Lower leg skin (tissue), 3 donors: Measurements from ENCODE around the gene FUCA1.

ENCODE experiments used
- POLR2A ChIP-seq, 2 donors: fragments of 450-650 bp; IDR thresholded peaks; one replicate each; pipeline ENCODE4 v1.6.1; 2016 to 2017; ENCODE audit warnings: antibody characterized with exemption in 2 of 2, mild to moderate bottlenecking in 1 of 2, moderate library complexity in 1 of 2
- TF ChIP-seq, protein P1 (sequence below), 3 donors: fragments of 450-650 bp; IDR thresholded peaks; one replicate each; pipeline ENCODE4 v1.5.1; 2016; ENCODE audit warnings: antibody characterized with exemption in 3 of 3, mild to moderate bottlenecking in 3 of 3, moderate library complexity in 2 of 3

DNA sequence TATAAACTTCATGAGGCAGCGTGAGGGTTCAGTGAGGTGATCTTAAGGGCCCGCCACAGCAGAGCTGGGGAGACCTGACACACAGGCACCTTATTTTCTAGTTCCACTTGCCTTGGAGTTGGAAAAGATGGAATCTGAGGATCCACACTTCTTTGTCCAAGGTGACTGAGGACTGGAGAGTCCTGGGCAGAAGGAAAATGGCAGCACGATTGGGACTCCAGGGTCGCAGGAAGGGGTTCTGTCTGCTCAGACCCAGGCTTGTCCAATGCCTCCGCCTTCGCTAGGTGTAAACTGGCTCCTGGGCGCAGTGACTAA lies 68.9 kb downstream of the FUCA1 start:
- no peak for TF ChIP-seq POLR2A (IDR thresholded peaks at IDR 0.05)
- TF ChIP-seq, protein P1, sequence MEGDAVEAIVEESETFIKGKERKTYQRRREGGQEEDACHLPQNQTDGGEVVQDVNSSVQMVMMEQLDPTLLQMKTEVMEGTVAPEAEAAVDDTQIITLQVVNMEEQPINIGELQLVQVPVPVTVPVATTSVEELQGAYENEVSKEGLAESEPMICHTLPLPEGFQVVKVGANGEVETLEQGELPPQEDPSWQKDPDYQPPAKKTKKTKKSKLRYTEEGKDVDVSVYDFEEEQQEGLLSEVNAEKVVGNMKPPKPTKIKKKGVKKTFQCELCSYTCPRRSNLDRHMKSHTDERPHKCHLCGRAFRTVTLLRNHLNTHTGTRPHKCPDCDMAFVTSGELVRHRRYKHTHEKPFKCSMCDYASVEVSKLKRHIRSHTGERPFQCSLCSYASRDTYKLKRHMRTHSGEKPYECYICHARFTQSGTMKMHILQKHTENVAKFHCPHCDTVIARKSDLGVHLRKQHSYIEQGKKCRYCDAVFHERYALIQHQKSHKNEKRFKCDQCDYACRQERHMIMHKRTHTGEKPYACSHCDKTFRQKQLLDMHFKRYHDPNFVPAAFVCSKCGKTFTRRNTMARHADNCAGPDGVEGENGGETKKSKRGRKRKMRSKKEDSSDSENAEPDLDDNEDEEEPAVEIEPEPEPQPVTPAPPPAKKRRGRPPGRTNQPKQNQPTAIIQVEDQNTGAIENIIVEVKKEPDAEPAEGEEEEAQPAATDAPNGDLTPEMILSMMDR (IDR thresholded peaks at IDR 0.05), result no peak
